Measurements from ENCODE around the gene TMEM131L.

The TMEM131L gene

GRCh38 chr4:153518001-153518400, 51.8 kb downstream of the TMEM131L start:
- in situ Hi-C loops (cut with HindIII; ENCODE audit: low sequenced_read_pairs) = no loop called here
- no peak for DNase-seq (ENCODE audit: low read depth, low spot score)
- no peak overlapping the region for H3K4me3 ChIP-seq (ENCODE audit: low read depth, low read length)
- peak; percentile 1 for TF ChIP-seq CTCF (IDR thresholded peaks at IDR 0.05; ENCODE audit: low read depth, low read length)

GRCh38 chr4:153518637-153519389, 52.7 kb downstream of the TMEM131L start:
- H3K4me3 ChIP-seq (ENCODE audit: low read depth, low read length) = no peak overlapping the region
- peak; percentile 35 for DNase-seq (ENCODE audit: low read depth, low spot score)
- in situ Hi-C loops (cut with HindIII; ENCODE audit: low sequenced_read_pairs) = no loop called here
- no peak for TF ChIP-seq CTCF (IDR thresholded peaks at IDR 0.05; ENCODE audit: low read depth, low read length)

- TF ChIP-seq CTCF (IDR thresholded peaks at IDR 0.05; ENCODE audit: low read depth, low read length) = no peak
- in situ Hi-C loops (cut with HindIII; ENCODE audit: low sequenced_read_pairs) = no loop called here
- H3K4me3 ChIP-seq (ENCODE audit: low read depth, low read length) = no peak overlapping the region
- DNase-seq (ENCODE audit: low read depth, low spot score) = no peak
These were observed 53.5 kb downstream of the TMEM131L start for GRCh38 chr4:153519687-153520086.

GRCh38 chr4:153520227-153520626, 54.1 kb downstream of the TMEM131L start:
- no peak for DNase-seq (ENCODE audit: low read depth, low spot score)
- in situ Hi-C loops (cut with HindIII; ENCODE audit: low sequenced_read_pairs) = no loop called here
- TF ChIP-seq CTCF (IDR thresholded peaks at IDR 0.05; ENCODE audit: low read depth, low read length) = no peak
- no peak overlapping the region for H3K4me3 ChIP-seq (ENCODE audit: low read depth, low read length)

GRCh38 chr4:153520801-153521329, 54.7 kb downstream of the TMEM131L start:
- DNase-seq (ENCODE audit: low read depth, low spot score) = no peak
- H3K4me3 ChIP-seq (ENCODE audit: low read depth, low read length) = no peak overlapping the region
- no peak for TF ChIP-seq CTCF (IDR thresholded peaks at IDR 0.05; ENCODE audit: low read depth, low read length)
- in situ Hi-C loops (cut with HindIII; ENCODE audit: low sequenced_read_pairs) = no loop called here

GRCh38 chr4:153521478-153521877, 55.3 kb downstream of the TMEM131L start:
- H3K4me3 ChIP-seq (ENCODE audit: low read depth, low read length) = no peak overlapping the region
- in situ Hi-C loops (cut with HindIII; ENCODE audit: low sequenced_read_pairs) = no loop called here
- no peak for DNase-seq (ENCODE audit: low read depth, low spot score)
- no peak for TF ChIP-seq CTCF (IDR thresholded peaks at IDR 0.05; ENCODE audit: low read depth, low read length)
